ENCODE data around the gene C12orf76. TPM values are rescaled to one million over a fixed set of nuclear protein-coding genes. Genes with fewer than 3 reads are reported as not detected.
A peak's percentile ranks its signal among the peaks of the same experiment; 100 is the strongest.

C12orf76 gene, protein sequence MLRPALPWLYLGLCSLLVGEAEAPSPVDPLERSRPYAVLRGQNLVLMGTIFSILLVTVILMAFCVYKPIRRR
- 202 and 227 TPM in 2 replicates for polyA plus RNA-seq
- polyA minus RNA-seq, result 84.9 and 99.1 TPM in 2 replicates

GRCh38 chr12:110048242-110049027 is at the start of gene C12orf76:
Gene C12orf76 (minus strand): TSS chr12:110048522. CDS start chr12:110048495, 27 bp downstream.
- Histone ChIP-seq H3K27me3 (ENCODE audit: insufficient read depth, low read depth, low read length) (no peaks in the 10 kb centered on the region), H3F3A (ENCODE audit: insufficient read depth, low read length, poor library complexity, severe bottlenecking) (no peaks in the 10 kb centered on the region), H3K4me3 (ENCODE audit: low read length) (peak within 1 kb of the TSS; percentile 94), H4K20me1 (ENCODE audit: insufficient read depth) (no peaks in the 10 kb centered on the region), H3K9ac (ENCODE audit: low read length) (peak within 1 kb of the TSS; percentile 94), H3K9me3 (ENCODE audit: low read length) (no peaks in the 10 kb centered on the region), H3K79me2 (replicated peaks; ENCODE audit: insufficient read depth, low read length) (peaks cover 20% of the 10 kb centered on the region), H2AFZ (ENCODE audit: low read depth, low read length) (peak within 1 kb of the TSS; percentile 97), H3K4me2 (ENCODE audit: low read length) (peak within 1 kb of the TSS; percentile 93), H3K27ac (ENCODE audit: low read length) (peak within 1 kb of the TSS; percentile 86), H3K36me3 (ENCODE audit: insufficient read depth, low read length) (no peaks in the 10 kb centered on the region), H3K9me2 (ENCODE audit: insufficient read depth, low read length) (no peaks in the 10 kb centered on the region)
- TF ChIP-seq RAD21 (conservative IDR thresholded peaks at IDR 0.05) (peak; percentile 25), TAF1 (IDR thresholded peaks at IDR 0.05; ENCODE audit: low read depth) (no peak), MXI1 (conservative IDR thresholded peaks at IDR 0.05; ENCODE audit: poor library complexity, severe bottlenecking) (peak; percentile 82), CTCF (IDR thresholded peaks at IDR 0.05; ENCODE audit: poor library complexity, severe bottlenecking) (no peak), SMC3 (conservative IDR thresholded peaks at IDR 0.05; ENCODE audit: poor library complexity) (peak; percentile 27), POLR2AphosphoS5 (IDR thresholded peaks at IDR 0.05) (peak; percentile 96), REST (IDR thresholded peaks at IDR 0.05; ENCODE audit: borderline replicate concordance) (peak; percentile 22), EP300 (conservative IDR thresholded peaks at IDR 0.05; ENCODE audit: poor library complexity, severe bottlenecking) (peak; percentile 24)

DNA sequence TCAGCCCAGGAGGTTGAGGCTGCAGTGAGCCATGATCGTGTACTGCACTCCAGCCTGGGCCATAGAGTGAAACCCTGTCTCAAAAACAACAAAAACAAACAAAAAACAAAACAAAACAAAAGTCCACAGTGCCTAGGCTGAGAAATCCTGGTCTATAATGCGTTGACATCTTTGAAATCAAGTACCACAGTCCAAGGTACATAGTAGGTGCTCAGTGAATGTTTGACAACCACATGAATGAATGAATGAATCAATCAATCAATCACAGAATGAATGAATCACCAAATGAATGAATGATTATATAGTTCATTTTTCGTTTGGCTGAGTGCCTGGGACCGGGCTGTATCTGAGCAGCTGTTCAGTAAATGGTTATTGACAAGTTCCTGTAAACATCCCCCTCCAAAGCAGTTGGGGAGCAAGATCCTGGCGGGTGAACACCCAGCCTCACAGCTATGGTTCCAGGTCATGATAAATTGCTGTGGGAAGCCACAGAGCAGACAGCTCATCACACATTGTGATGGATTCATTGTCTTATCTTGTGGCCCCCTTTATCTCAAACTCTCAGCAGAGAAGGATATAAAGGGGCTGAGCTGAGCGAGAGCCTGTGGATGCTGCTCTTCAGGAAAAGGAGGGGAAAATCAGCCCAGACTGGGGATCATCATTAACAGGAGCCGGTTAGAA is 45.4 kb upstream of the C12orf76 start:
- no peaks in the 10 kb centered on the region for H3F3A ChIP-seq (ENCODE audit: insufficient read depth, low read length, poor library complexity, severe bottlenecking)
- H3K9me2 ChIP-seq (ENCODE audit: insufficient read depth, low read length), result no peaks in the 10 kb centered on the region
- H3K36me3 ChIP-seq (ENCODE audit: insufficient read depth, low read length), result no peaks in the 10 kb centered on the region
- no peaks in the 10 kb centered on the region for H3K27me3 ChIP-seq (ENCODE audit: insufficient read depth, low read depth, low read length)
- no peaks in the 10 kb centered on the region for H3K9me3 ChIP-seq (ENCODE audit: low read length)
- no peaks in the 10 kb centered on the region for H4K20me1 ChIP-seq (ENCODE audit: insufficient read depth)
- H3K9ac ChIP-seq (ENCODE audit: low read length), result no peak overlapping the region
- H3K4me2 ChIP-seq (ENCODE audit: low read length), result no peak overlapping the region
- no peaks in the 10 kb centered on the region for H3K79me2 ChIP-seq (replicated peaks; ENCODE audit: insufficient read depth, low read length)
- no peak overlapping the region for H3K4me3 ChIP-seq (ENCODE audit: low read length)
- no peak overlapping the region for H3K27ac ChIP-seq (ENCODE audit: low read length)
- TF ChIP-seq TAF1 (IDR thresholded peaks at IDR 0.05; ENCODE audit: low read depth), result no peak
- no peak for TF ChIP-seq EZH2 (IDR thresholded peaks at IDR 0.05; ENCODE audit: borderline replicate concordance, insufficient read depth, low read length, poor library complexity, severe bottlenecking)
- no peak for TF ChIP-seq EP300 (conservative IDR thresholded peaks at IDR 0.05; ENCODE audit: poor library complexity, severe bottlenecking)
- TF ChIP-seq RAD21 (conservative IDR thresholded peaks at IDR 0.05), result no peak
- no peak for TF ChIP-seq REST (IDR thresholded peaks at IDR 0.05; ENCODE audit: borderline replicate concordance)
- no peak for TF ChIP-seq CTCF (IDR thresholded peaks at IDR 0.05; ENCODE audit: poor library complexity, severe bottlenecking)
- no peak for TF ChIP-seq POLR2AphosphoS5 (IDR thresholded peaks at IDR 0.05)
- no peak for TF ChIP-seq MXI1 (conservative IDR thresholded peaks at IDR 0.05; ENCODE audit: poor library complexity, severe bottlenecking)
- no peak for TF ChIP-seq SMC3 (conservative IDR thresholded peaks at IDR 0.05; ENCODE audit: poor library complexity)
- H2AFZ ChIP-seq (ENCODE audit: low read depth, low read length), result no peak overlapping the region

All from neural cell (in vitro differentiated cells).